A549 (cell line): ENCODE data around the gene TRAPPC2B. TPM values are rescaled to one million over a fixed set of nuclear protein-coding genes. Genes with fewer than 3 reads are reported as not detected.
A peak's percentile ranks its signal among the peaks of the same experiment; 100 is the strongest.

ENCODE experiments used
- ATAC-seq, 2 experiments: fragments of 200-7000 bp in 1 of 2; fragments of >200 bp in 1 of 2; cut with Nextera tagmentation in 1 of 2; cut with Tn5 transposase in 1 of 2; 3 replicates each; pipeline versions ENCODE4 v1.8.0 to v1.9.1; 2018 to 2020; ENCODE audit warnings: mild to moderate bottlenecking in 1 of 2, moderate library complexity in 1 of 2
- CTCF ChIA-PET: fragments of 300-600 bp; sonication (Branson Sonifier 250); formaldehyde crosslinking; extraction: SDS; loops from one replicate; lab custom pipeline; 2021; ENCODE audit warnings: antibody characterized with exemption, inconsistent platforms; lab: Yijun Ruan, JAX
- POLR2A ChIA-PET: fragments of 350-600 bp; formaldehyde crosslinking; extraction: SDS; loops from one replicate; lab custom pipeline; 2021; ENCODE audit warnings: antibody characterized with exemption, inconsistent platforms; lab: Yijun Ruan, JAX
- DNase-seq, 2 experiments: peaks; one replicate each; pipeline versions ENCODE4 v3.0.0 to v3.0.0-alpha.2; 2011 to 2016; ENCODE audit warnings: low read depth in 1 of 2, low spot score in 1 of 2
- FAIRE-seq: peaks from 2 replicates; lab custom pipeline; 2011; peaks lifted over from hg19 to GRCh38; lab: Jason Lieb, UNC
- H3K27ac ChIP-seq, 2 experiments: fragments of >200 bp; sonication (Bioruptor Twin); formaldehyde crosslinking; 3 replicates each; pipeline ENCODE4 v1.5.1; 2016 to 2017
- H3K4me1 ChIP-seq: fragments of >200 bp; sonication (Bioruptor Twin); formaldehyde crosslinking; 3 replicates; pipeline ENCODE4 v1.6.1; 2016
- H3K4me2 ChIP-seq: fragments of >200 bp; sonication (Bioruptor Twin); formaldehyde crosslinking; 3 replicates; pipeline ENCODE4 v1.6.1; 2016
- H3K4me3 ChIP-seq: fragments of >200 bp; sonication (Bioruptor Twin); formaldehyde crosslinking; 3 replicates; pipeline ENCODE4 v1.5.1; 2016
- H3K9me3 ChIP-seq: fragments of >200 bp; sonication (Bioruptor Twin); formaldehyde crosslinking; 3 replicates; pipeline ENCODE4 v1.6.1; 2016
- CBX8 ChIP-seq: fragments of 200-600 bp; sonication (generic); IDR thresholded peaks from 2 replicates; pipeline ENCODE4 v1.6.1; 2016
- CEBPB ChIP-seq, 2 experiments: fragments of >200 bp in 1 of 2; sonication (Bioruptor Twin) in 1 of 2; formaldehyde crosslinking in 1 of 2; IDR thresholded peaks; 2 replicates each; pipeline ENCODE4 v1.6.1; 2012 to 2016
- CHD2 ChIP-seq: fragments of 150-350 bp; IDR thresholded peaks from 2 replicates; pipeline ENCODE4 v1.6.1; 2014; ENCODE audit warnings: low read length; ENCODE audit not compliant: partially characterized antibody
- CHD4 ChIP-seq: fragments of 200-600 bp; sonication (generic); IDR thresholded peaks from 2 replicates; pipeline ENCODE4 v1.6.1; 2016; ENCODE audit warnings: antibody characterized with exemption, mild to moderate bottlenecking, borderline replicate concordance
- EHF ChIP-seq: fragments of 250-450 bp; sonication (Bioruptor Pico); IDR thresholded peaks from 2 replicates; pipeline ENCODE4 v1.5.0; 2020; ENCODE audit warnings: mild to moderate bottlenecking
- EHMT2 ChIP-seq: fragments of 200-600 bp; sonication (generic); IDR thresholded peaks from 2 replicates; pipeline ENCODE4 v1.6.1; 2016; ENCODE audit warnings: antibody characterized with exemption, low read depth, mild to moderate bottlenecking, moderate library complexity
- EP300 ChIP-seq, 2 experiments: fragments of >200 bp; sonication (Bioruptor Twin); formaldehyde crosslinking; IDR thresholded peaks; 2 replicates in 1 of 2; 3 replicates in 1 of 2; pipeline ENCODE4 v1.6.1; 2016 to 2017
- ESRRA ChIP-seq: fragments of 150-350 bp; IDR thresholded peaks from 2 replicates; pipeline ENCODE4 v1.6.1; 2014; ENCODE audit warnings: mild to moderate bottlenecking, low read length, borderline replicate concordance
- FOXS1 ChIP-seq: fragments of 250-450 bp; sonication (Bioruptor Pico); IDR thresholded peaks from 2 replicates; pipeline ENCODE4 v1.5.0; 2020; ENCODE audit warnings: mild to moderate bottlenecking, moderate library complexity
- HDAC2 ChIP-seq: fragments of 200-600 bp; sonication (generic); IDR thresholded peaks from 2 replicates; pipeline ENCODE4 v1.6.1; 2016
- HEYL ChIP-seq: fragments of 250-450 bp; sonication (Bioruptor Pico); IDR thresholded peaks from 2 replicates; pipeline ENCODE4 v1.8.0; 2021; ENCODE audit warnings: mild to moderate bottlenecking, moderate library complexity
- HOXA7 ChIP-seq: fragments of 250-450 bp; sonication (Bioruptor Pico); IDR thresholded peaks from 2 replicates; pipeline ENCODE4 v1.5.0; 2020; ENCODE audit warnings: mild to moderate bottlenecking, moderate library complexity
- HOXB5 ChIP-seq: fragments of 250-450 bp; sonication (Bioruptor Pico); IDR thresholded peaks from 2 replicates; pipeline ENCODE4 v1.5.0; 2020; ENCODE audit warnings: mild to moderate bottlenecking, moderate library complexity
- KDM1A ChIP-seq: fragments of 200-600 bp; sonication (generic); IDR thresholded peaks from 2 replicates; pipeline ENCODE4 v1.6.1; 2016; ENCODE audit warnings: low read depth, mild to moderate bottlenecking
- KDM5A ChIP-seq: fragments of 200-600 bp; sonication (generic); IDR thresholded peaks from 2 replicates; pipeline ENCODE4 v1.6.1; 2016; ENCODE audit warnings: antibody characterized with exemption, mild to moderate bottlenecking
- MAZ ChIP-seq: fragments of 150-350 bp; IDR thresholded peaks from 2 replicates; pipeline ENCODE4 v1.6.1; 2014; ENCODE audit warnings: antibody characterized with exemption, low read depth, low read length, borderline replicate concordance
- MYC ChIP-seq: IDR thresholded peaks from 2 replicates; pipeline ENCODE4 v1.6.1; 2012; ENCODE audit warnings: mild to moderate bottlenecking, inconsistent platforms, low read length, improper control_type of control experiment, borderline replicate concordance
- NFE2L2 ChIP-seq: fragments of 150-350 bp; conservative IDR thresholded peaks from 2 replicates; pipeline ENCODE4 v1.6.1; 2014; ENCODE audit warnings: low read length
- NPAS2 ChIP-seq: fragments of 250-450 bp; sonication (Bioruptor Pico); IDR thresholded peaks from 2 replicates; pipeline ENCODE4 v1.8.0; 2022; ENCODE audit warnings: mild to moderate bottlenecking, moderate library complexity, borderline replicate concordance
- NR3C1 ChIP-seq: fragments of >200 bp; sonication (Bioruptor Twin); formaldehyde crosslinking; IDR thresholded peaks from 3 replicates; pipeline ENCODE4 v1.6.1; 2017
- PHF8 ChIP-seq: fragments of 200-600 bp; sonication (generic); IDR thresholded peaks from 2 replicates; pipeline ENCODE4 v1.6.1; 2016; ENCODE audit warnings: low read depth, mild to moderate bottlenecking, antibody characterized with exemption, moderate library complexity, borderline replicate concordance
- POLR2AphosphoS2 ChIP-seq: conservative IDR thresholded peaks from 2 replicates; pipeline ENCODE4 v1.6.1; 2012; ENCODE audit warnings: low read length, improper control_type of control experiment, inconsistent platforms
- RAD21 ChIP-seq, 2 experiments: fragments of >200 bp in 1 of 2; sonication (Bioruptor Twin) in 1 of 2; formaldehyde crosslinking in 1 of 2; IDR thresholded peaks in 1 of 2; conservative IDR thresholded peaks in 1 of 2; 2 replicates in 1 of 2; 3 replicates in 1 of 2; pipeline ENCODE4 v1.6.1; 2012 to 2018; ENCODE audit warnings: inconsistent platforms in 1 of 2
- RCOR1 ChIP-seq: fragments of 150-350 bp; IDR thresholded peaks from 2 replicates; pipeline ENCODE4 v1.6.1; 2014; ENCODE audit warnings: antibody characterized with exemption, low read length, low read depth
- SMC3 ChIP-seq: fragments of >200 bp; sonication (Bioruptor Twin); formaldehyde crosslinking; IDR thresholded peaks from 3 replicates; pipeline ENCODE4 v1.6.1; 2018; ENCODE audit warnings: inconsistent platforms
- TFCP2L1 ChIP-seq: fragments of 250-450 bp; sonication (Bioruptor Pico); IDR thresholded peaks from 2 replicates; pipeline ENCODE4 v1.5.0; 2021; ENCODE audit warnings: mild to moderate bottlenecking
- TP53 ChIP-seq: fragments of 250-450 bp; sonication (Bioruptor Pico); IDR thresholded peaks from 2 replicates; pipeline ENCODE4 v1.5.0; 2021; ENCODE audit warnings: mild to moderate bottlenecking, moderate library complexity
- ZFP36 ChIP-seq: fragments of 450-650 bp; IDR thresholded peaks from 2 replicates; pipeline ENCODE4 v1.6.1; 2014; ENCODE audit warnings: borderline replicate concordance; ENCODE audit not compliant: partially characterized antibody
- ZNF302 ChIP-seq: fragments of 250-450 bp; sonication (Bioruptor Pico); IDR thresholded peaks from 2 replicates; pipeline ENCODE4 v1.9.0; 2021; ENCODE audit warnings: inconsistent platforms, mild to moderate bottlenecking, moderate library complexity
- ZSCAN20 ChIP-seq: fragments of 250-450 bp; sonication (Bioruptor Pico); IDR thresholded peaks from 2 replicates; pipeline ENCODE4 v1.8.0; 2022; ENCODE audit warnings: mild to moderate bottlenecking, moderate library complexity
- WGBS: methylation state at CpG from one replicate; pipeline ENCODE4 v1.1.6; 2017; ENCODE audit errors: missing lambda C conversion rate; 5-methylcytosine and 5-hydroxymethylcytosine counted together
- polyA plus RNA-seq, 4 experiments: library from polyadenylated mRNA; depleted of rRNA in 3 of 4; stranded (reverse); fragments of >200 nt; fragmentation: RNase III in 1 of 4; extraction: RNeasy Plus Mini Kit Qiagen cat#74134 plus additional on column Dnase treatment in 1 of 4; gene quantifications; 2 replicates in 3 of 4; 3 replicates in 1 of 4; pipeline ENCODE4 v1.2.3, GENCODE V29; 2011 to 2017
- TF ChIP-seq, protein P1 (sequence below): IDR thresholded peaks from 2 replicates; pipeline ENCODE4 v1.6.1; 2012
- TF ChIP-seq, protein P2 (sequence below): IDR thresholded peaks from 2 replicates; pipeline ENCODE4 v1.6.1; 2012; ENCODE audit warnings: low read depth, borderline replicate concordance
- TF ChIP-seq, protein P3 (sequence below): fragments of >200 bp; sonication (Bioruptor Twin); formaldehyde crosslinking; IDR thresholded peaks from 2 replicates; pipeline ENCODE4 v1.6.1; 2016
- TF ChIP-seq, protein P4 (sequence below): fragments of 450-650 bp; IDR thresholded peaks from 2 replicates; pipeline ENCODE4 v1.6.1; 2014; ENCODE audit warnings: antibody characterized with exemption
- TF ChIP-seq, protein P5 (sequence below): fragments of >200 bp; sonication (Bioruptor Twin); formaldehyde crosslinking; IDR thresholded peaks from 3 replicates; pipeline ENCODE4 v1.6.1; 2016

TRAPPC2B gene
- polyA plus RNA-seq, 2 of the 4 experiments (the other 2 are of a cell fraction) = 12.2 to 27.8 TPM

DNA sequence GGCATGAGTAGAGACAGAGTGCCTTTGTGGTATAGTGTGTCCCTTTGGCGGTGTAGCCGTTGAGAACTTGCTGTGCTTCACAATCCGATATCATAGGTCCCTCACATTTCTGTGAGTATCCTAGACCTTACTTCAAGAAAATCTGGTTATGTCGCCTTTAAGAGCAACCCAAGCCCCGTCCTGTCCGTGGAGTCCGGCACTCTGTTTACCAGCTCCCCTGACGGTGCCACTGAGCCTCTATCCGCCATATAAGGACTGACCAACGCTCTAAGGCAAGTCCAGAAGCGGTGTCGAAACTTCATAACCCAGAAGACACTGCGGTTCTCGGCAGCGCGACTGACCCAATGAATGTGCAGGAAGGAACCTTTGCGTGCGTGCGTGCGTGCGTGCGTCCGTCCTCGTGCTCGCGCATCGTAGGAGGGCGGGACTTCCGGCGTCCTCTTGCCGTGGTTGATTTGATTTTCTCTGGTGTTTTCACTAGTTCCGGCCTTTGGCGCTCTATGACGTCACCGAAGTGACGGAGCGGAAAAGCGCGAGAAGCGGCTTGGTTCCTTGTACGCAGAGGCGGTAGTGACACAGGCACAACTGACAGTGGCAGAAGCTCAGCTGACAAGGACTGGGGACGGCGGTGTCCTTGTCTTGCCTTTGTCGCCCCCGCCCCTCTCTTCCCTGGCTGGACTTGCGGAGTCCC is at the start of gene TRAPPC2B, which contains the start of gene ZNF547 (continued):
- TF ChIP-seq RCOR1 = no peak
- TF ChIP-seq, protein P1, sequence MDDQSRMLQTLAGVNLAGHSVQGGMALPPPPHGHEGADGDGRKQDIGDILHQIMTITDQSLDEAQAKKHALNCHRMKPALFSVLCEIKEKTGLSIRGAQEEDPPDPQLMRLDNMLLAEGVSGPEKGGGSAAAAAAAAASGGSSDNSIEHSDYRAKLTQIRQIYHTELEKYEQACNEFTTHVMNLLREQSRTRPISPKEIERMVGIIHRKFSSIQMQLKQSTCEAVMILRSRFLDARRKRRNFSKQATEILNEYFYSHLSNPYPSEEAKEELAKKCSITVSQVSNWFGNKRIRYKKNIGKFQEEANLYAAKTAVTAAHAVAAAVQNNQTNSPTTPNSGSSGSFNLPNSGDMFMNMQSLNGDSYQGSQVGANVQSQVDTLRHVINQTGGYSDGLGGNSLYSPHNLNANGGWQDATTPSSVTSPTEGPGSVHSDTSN = no peak
- no peak for TF ChIP-seq ZNF302 (CRISPR knock-in tag)
- TF ChIP-seq RAD21 (conservative IDR thresholded peaks at IDR 0.05 in 1 of 2, IDR thresholded peaks at IDR 0.05 in 1 of 2) = no peak
- TF ChIP-seq, protein P2, sequence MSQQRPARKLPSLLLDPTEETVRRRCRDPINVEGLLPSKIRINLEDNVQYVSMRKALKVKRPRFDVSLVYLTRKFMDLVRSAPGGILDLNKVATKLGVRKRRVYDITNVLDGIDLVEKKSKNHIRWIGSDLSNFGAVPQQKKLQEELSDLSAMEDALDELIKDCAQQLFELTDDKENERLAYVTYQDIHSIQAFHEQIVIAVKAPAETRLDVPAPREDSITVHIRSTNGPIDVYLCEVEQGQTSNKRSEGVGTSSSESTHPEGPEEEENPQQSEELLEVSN = peak; percentile 41; the same call in 1 of the 2 replicates
- TF ChIP-seq CBX8 = no peak
- TF ChIP-seq FOXS1 (CRISPR knock-in tag) = no peak
- TF ChIP-seq POLR2AphosphoS2 = no peak
- no peak for TF ChIP-seq HOXB5
- TF ChIP-seq EHF = no peak
- no peak for TF ChIP-seq NR3C1
- TF ChIP-seq TFCP2L1 (CRISPR knock-in tag) = no peak
- TF ChIP-seq KDM5A = no peak
- TF ChIP-seq, protein P3, sequence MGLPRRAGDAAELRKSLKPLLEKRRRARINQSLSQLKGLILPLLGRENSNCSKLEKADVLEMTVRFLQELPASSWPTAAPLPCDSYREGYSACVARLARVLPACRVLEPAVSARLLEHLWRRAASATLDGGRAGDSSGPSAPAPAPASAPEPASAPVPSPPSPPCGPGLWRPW = no peak
- no peak for TF ChIP-seq MAZ
- TF ChIP-seq PHF8 = no peak
- TF ChIP-seq ZFP36 = no peak
- TF ChIP-seq CHD4 = no peak
- TF ChIP-seq ESRRA = no peak
- no peak for TF ChIP-seq NFE2L2
- TF ChIP-seq HEYL (CRISPR knock-in tag) = no peak
- no peak for TF ChIP-seq NPAS2 (CRISPR knock-in tag)
- TF ChIP-seq, protein P4, sequence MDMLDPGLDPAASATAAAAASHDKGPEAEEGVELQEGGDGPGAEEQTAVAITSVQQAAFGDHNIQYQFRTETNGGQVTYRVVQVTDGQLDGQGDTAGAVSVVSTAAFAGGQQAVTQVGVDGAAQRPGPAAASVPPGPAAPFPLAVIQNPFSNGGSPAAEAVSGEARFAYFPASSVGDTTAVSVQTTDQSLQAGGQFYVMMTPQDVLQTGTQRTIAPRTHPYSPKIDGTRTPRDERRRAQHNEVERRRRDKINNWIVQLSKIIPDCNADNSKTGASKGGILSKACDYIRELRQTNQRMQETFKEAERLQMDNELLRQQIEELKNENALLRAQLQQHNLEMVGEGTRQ = no peak
- TF ChIP-seq KDM1A = no peak
- TF ChIP-seq HDAC2 = no peak
- TF ChIP-seq ZSCAN20 (CRISPR knock-in tag) = no peak
- no peak for TF ChIP-seq EHMT2
- peak; percentile 71 for TF ChIP-seq CHD2

DNA sequence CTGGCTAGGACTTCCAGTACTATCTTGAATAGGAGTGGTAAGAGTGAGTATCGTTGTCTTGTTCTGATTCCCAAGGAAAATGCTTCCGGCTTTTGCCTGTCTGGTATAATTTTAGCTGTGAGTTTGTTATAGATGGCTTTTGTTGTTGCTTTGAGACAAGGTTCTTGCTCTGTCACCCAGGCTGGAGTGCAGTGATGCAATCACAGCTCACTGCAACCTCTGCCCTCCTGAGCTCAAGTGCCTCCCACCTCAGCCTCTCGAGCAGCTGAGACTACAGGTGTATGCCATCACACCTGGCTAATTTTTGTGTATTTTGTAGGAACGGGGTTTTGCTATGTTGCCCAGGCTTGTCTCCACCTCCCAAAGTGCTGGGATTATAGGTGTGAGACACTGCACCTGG is 49.2 kb upstream of the TRAPPC2B start:
- POLR2A ChIA-PET = no interaction called here
- ATAC-seq (no peak), DNase-seq (no peak), FAIRE-seq (no peak)
- H3K4me3 ChIP-seq = no peak overlapping the region
- H3K27ac ChIP-seq = no peak overlapping the region
- no peak for TF ChIP-seq EP300 (IDR thresholded peaks at IDR 0.05)
- TF ChIP-seq TP53 (CRISPR knock-in tag) = no peak
- no peak for TF ChIP-seq MYC
- TF ChIP-seq KDM5A = no peak
- no peak for TF ChIP-seq HOXA7 (CRISPR knock-in tag)
- TF ChIP-seq CEBPB (IDR thresholded peaks at IDR 0.05) = no peak
- TF ChIP-seq, protein P5, sequence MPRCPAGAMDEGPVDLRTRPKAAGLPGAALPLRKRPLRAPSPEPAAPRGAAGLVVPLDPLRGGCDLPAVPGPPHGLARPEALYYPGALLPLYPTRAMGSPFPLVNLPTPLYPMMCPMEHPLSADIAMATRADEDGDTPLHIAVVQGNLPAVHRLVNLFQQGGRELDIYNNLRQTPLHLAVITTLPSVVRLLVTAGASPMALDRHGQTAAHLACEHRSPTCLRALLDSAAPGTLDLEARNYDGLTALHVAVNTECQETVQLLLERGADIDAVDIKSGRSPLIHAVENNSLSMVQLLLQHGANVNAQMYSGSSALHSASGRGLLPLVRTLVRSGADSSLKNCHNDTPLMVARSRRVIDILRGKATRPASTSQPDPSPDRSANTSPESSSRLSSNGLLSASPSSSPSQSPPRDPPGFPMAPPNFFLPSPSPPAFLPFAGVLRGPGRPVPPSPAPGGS = no peak
- no peak for TF ChIP-seq PHF8
- no peak for TF ChIP-seq ESRRA
- no peak for TF ChIP-seq NPAS2 (CRISPR knock-in tag)
- TF ChIP-seq, protein P1 = no peak
- TF ChIP-seq SMC3 = no peak
- CTCF ChIA-PET = no interaction called here
- peaks cover 90% of the 10 kb centered on the region for H3K9me3 ChIP-seq
- 18% methylated on average over 4 of the region's 4 CpGs for WGBS
- no peaks in the 10 kb centered on the region for H3K4me1 ChIP-seq
- no peak overlapping the region for H3K4me2 ChIP-seq
